Retinal pigment epithelial cell (primary cell): ENCODE results near the gene EHF.

Source experiments
- DNase-seq: peaks from one replicate; pipeline ENCODE4 v3.0.0-alpha.2; 2010; ENCODE audit warnings: low read depth
- H3K4me3 ChIP-seq: 2 replicates; pipeline ENCODE4 v1.5.1; 2011; ENCODE audit warnings: mild to moderate bottlenecking, low read length, control low read depth, moderate library complexity
- TF ChIP-seq, protein P1 (sequence below): conservative IDR thresholded peaks from 2 replicates; pipeline ENCODE4 v1.5.1; 2011; ENCODE audit warnings: low read depth, low read length, control low read depth, inconsistent platforms

EHF gene

DNA sequence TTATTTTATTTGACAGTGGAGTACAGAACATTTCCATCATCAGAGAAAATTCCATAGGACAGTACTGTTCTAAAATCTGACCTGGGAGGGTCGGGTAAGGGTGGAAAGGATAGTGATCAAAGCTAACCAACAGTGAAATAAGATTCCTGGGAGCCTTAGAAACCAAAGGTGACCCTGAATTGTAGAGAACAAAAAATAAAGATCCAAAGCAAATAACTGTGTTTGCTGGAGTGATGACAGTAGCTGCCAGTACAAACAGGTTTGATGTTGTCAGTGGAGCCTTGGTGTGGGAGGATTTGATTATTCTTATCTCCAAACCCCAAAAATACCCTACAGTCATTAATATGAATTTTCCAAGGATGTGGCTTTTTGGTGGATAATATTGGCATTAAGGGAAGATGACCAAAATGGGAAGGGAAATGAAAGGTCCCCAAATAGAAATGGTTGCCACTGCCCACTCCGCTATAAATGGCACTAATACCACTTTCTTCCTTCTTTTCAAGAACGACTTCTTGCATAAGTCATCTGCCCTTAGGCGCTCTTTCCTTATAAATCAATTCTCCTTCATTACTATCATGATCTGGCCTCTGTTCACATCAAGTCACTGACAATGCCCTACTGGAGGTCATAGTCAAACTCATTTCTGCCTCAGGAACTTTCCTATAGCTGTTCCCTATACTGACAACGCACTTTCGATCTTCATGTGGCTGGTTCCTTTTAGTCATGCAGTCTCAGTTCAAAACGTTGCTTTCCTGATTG is 44.4 kb downstream of the EHF start:
- TF ChIP-seq, protein P1, sequence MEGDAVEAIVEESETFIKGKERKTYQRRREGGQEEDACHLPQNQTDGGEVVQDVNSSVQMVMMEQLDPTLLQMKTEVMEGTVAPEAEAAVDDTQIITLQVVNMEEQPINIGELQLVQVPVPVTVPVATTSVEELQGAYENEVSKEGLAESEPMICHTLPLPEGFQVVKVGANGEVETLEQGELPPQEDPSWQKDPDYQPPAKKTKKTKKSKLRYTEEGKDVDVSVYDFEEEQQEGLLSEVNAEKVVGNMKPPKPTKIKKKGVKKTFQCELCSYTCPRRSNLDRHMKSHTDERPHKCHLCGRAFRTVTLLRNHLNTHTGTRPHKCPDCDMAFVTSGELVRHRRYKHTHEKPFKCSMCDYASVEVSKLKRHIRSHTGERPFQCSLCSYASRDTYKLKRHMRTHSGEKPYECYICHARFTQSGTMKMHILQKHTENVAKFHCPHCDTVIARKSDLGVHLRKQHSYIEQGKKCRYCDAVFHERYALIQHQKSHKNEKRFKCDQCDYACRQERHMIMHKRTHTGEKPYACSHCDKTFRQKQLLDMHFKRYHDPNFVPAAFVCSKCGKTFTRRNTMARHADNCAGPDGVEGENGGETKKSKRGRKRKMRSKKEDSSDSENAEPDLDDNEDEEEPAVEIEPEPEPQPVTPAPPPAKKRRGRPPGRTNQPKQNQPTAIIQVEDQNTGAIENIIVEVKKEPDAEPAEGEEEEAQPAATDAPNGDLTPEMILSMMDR, result no peak
- no peak for DNase-seq

DNA sequence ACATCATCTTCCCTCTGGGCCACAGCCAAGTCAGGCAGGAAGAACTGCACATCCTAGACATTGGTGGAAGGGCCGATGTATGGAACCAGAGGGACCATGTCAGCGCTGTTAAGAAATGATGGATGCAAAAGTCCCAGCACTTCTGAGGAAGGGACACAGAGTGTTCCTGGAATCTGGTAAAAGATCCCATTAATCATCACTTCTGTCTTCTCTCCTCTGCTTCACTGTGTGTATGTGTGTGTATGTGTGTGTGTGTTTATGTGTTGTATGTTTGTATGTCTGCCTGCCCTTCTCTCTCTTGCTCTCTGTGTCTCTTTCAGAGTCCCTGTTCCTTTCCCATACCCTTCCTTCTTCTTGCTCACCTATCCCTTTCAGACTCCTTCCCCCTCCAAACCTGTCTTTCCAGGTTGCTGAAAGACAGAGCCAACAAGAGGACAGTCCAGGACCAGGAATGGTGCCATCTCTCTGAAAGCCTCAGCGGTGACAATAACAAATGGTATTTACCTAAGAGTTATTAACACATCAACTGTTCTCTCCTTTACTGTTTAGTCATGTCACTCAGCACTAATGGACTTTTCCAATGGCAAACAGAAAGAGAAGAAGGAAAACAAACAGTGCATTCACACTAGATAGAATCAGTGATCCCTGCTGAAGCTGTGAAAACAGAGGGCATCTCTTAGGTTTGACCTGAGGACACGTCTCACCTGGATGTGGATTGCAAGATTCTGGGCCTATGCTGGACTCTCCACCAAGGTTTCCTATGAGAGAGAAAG is 47.1 kb downstream of the EHF start:
- TF ChIP-seq, protein P1, result no peak
- DNase-seq, result no peak
- no peak overlapping the region for H3K4me3 ChIP-seq

More for the DNA sequence above, 44.4 kb downstream of the EHF start:
- no peak overlapping the region for H3K4me3 ChIP-seq

GRCh38 chr11:34668583-34669053 is 47.7 kb downstream of the EHF start:
- H3K4me3 ChIP-seq, result no peak overlapping the region
- TF ChIP-seq, protein P1, result no peak
- DNase-seq, result no peak

GRCh38 chr11:34669458-34669857 is 48.6 kb downstream of the EHF start:
- no peak for DNase-seq
- TF ChIP-seq, protein P1, result no peak
- H3K4me3 ChIP-seq, result no peak overlapping the region

- TF ChIP-seq, protein P1, result no peak
- no peak for DNase-seq
- no peak overlapping the region for H3K4me3 ChIP-seq
These were observed 50.2 kb downstream of the EHF start for GRCh38 chr11:34671117-34671516.

DNA sequence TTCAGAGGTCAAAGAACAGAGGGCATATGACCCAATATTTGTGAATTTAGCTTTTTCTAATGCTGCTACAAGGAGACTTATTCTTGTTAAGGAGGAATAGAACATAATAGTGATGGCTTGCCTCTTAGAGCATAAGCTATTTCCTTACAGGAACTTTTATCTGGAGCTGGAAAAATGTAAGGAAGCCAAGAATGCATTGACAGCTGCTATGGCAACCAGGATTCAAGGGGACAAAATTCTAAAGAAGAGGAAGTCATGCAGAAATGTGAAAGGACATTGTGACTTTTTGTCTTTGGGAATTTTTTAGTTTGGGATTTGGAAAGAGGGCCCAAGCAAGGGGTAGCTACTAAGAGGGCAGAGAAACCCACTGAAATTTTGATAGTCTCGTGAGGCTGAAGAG is 51.1 kb downstream of the EHF start:
- no peak overlapping the region for H3K4me3 ChIP-seq
- no peak for DNase-seq
- TF ChIP-seq, protein P1, result no peak
